Measurements from ENCODE around the gene ANKRD44.

The ANKRD44 gene

DNA sequence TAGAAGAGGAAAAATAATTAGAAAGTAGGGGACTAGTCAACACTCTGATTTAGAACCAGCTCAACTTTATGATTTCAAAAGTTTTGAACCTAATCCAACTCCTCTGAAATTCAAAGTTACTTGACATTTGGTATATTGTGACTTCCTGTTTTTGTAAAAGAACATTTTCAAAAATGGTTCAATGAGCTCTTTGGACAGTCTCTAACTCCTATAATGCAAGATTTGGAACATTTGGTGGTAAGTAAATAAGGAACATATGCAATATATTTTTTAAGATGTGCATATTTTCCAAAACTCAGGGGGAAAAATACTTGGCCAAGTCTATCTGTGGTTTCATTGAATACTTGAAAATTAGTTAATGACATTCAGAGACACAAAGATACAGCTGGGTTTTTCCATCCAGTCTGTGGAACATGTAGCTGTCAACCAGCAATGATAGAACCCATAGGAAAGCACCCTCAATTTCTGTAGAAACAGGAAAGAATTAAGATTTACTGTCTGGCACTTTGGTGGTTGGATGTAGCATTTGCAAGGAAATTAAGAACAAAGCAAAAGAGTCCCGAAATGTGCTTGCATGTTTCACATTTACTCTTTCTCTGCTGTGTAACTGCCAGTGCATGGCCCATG lies 17.0 kb upstream of the ANKRD44 start:
- Histone ChIP-seq H2AFZ (ENCODE audit: low read depth, low read length) (no peak overlapping the region), H3K36me3 (ENCODE audit: insufficient read depth, low read length) (no peaks in the 10 kb centered on the region), H3K9ac (ENCODE audit: low read depth, low read length) (no peak overlapping the region), H3K4me2 (ENCODE audit: insufficient read depth, low read length) (no peak overlapping the region), H4K20me1 (ENCODE audit: insufficient read depth, low read length) (no peaks in the 10 kb centered on the region), H3K4me1 (ENCODE audit: insufficient read depth, low read length) (peaks cover 7% of the 10 kb centered on the region), H3K27me3 (ENCODE audit: insufficient read depth, low read length, poor library complexity) (no peaks in the 10 kb centered on the region), H3K79me2 (ENCODE audit: insufficient read depth, low read length) (no peaks in the 10 kb centered on the region), H3K27ac (ENCODE audit: low read length) (no peak overlapping the region), H3K9me3 (ENCODE audit: insufficient read depth, low read length, severe bottlenecking) (no peaks in the 10 kb centered on the region), H3K4me3 (ENCODE audit: low read depth in 1 of 2, low read length in 2 of 2) (no peak overlapping the region)
- ATAC-seq (ENCODE audit: insufficient read depth, low read depth): no peak
- DNase-seq: no peak
- no peak for TF ChIP-seq EZH2 (IDR thresholded peaks at IDR 0.05; ENCODE audit: borderline replicate concordance, low read depth, low read length, severe bottlenecking)
- TF ChIP-seq, protein P1, sequence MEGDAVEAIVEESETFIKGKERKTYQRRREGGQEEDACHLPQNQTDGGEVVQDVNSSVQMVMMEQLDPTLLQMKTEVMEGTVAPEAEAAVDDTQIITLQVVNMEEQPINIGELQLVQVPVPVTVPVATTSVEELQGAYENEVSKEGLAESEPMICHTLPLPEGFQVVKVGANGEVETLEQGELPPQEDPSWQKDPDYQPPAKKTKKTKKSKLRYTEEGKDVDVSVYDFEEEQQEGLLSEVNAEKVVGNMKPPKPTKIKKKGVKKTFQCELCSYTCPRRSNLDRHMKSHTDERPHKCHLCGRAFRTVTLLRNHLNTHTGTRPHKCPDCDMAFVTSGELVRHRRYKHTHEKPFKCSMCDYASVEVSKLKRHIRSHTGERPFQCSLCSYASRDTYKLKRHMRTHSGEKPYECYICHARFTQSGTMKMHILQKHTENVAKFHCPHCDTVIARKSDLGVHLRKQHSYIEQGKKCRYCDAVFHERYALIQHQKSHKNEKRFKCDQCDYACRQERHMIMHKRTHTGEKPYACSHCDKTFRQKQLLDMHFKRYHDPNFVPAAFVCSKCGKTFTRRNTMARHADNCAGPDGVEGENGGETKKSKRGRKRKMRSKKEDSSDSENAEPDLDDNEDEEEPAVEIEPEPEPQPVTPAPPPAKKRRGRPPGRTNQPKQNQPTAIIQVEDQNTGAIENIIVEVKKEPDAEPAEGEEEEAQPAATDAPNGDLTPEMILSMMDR (IDR thresholded peaks at IDR 0.05; ENCODE audit: borderline replicate concordance, extremely low read depth, low read length, poor library complexity, severe bottlenecking): no peak

DNA sequence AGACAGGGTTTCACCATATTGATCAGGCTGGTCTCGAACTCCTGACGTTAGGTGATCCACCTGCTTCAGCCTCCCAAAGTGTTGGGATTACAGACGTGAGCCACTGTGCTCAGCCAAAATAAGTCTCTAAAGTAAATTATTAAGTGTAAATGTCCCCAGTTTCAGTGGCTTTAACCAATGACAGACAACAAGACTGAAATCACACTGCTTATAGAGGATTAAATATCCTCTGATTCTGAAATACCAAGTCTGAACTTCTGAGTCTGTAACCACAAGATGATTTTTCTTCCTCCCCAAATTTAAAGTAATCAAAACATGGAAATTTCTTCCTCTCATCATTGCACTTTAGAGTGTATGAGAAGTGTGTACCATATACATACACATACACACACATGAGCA lies 16.5 kb upstream of the ANKRD44 start:
- H4K20me1 ChIP-seq (ENCODE audit: insufficient read depth, low read length): no peaks in the 10 kb centered on the region
- no peaks in the 10 kb centered on the region for H3K27me3 ChIP-seq (ENCODE audit: insufficient read depth, low read length, poor library complexity)
- ATAC-seq (ENCODE audit: insufficient read depth, low read depth) (no peak), DNase-seq (no peak)
- H3K9ac ChIP-seq (ENCODE audit: low read depth, low read length): no peak overlapping the region
- no peaks in the 10 kb centered on the region for H3K36me3 ChIP-seq (ENCODE audit: insufficient read depth, low read length)
- H2AFZ ChIP-seq (ENCODE audit: low read depth, low read length): no peak overlapping the region
- no peaks in the 10 kb centered on the region for H3K79me2 ChIP-seq (ENCODE audit: insufficient read depth, low read length)
- no peaks in the 10 kb centered on the region for H3K9me3 ChIP-seq (ENCODE audit: insufficient read depth, low read length, severe bottlenecking)
- no peak for TF ChIP-seq EZH2 (IDR thresholded peaks at IDR 0.05; ENCODE audit: borderline replicate concordance, low read depth, low read length, severe bottlenecking)
- TF ChIP-seq, protein P1 (IDR thresholded peaks at IDR 0.05; ENCODE audit: borderline replicate concordance, extremely low read depth, low read length, poor library complexity, severe bottlenecking): no peak
- no peak overlapping the region for H3K27ac ChIP-seq (ENCODE audit: low read length)
- peaks cover 7% of the 10 kb centered on the region for H3K4me1 ChIP-seq (ENCODE audit: insufficient read depth, low read length)
- no peak overlapping the region for H3K4me2 ChIP-seq (ENCODE audit: insufficient read depth, low read length)
- H3K4me3 ChIP-seq (ENCODE audit: low read depth in 1 of 2, low read length in 2 of 2): no peak overlapping the region

DNA sequence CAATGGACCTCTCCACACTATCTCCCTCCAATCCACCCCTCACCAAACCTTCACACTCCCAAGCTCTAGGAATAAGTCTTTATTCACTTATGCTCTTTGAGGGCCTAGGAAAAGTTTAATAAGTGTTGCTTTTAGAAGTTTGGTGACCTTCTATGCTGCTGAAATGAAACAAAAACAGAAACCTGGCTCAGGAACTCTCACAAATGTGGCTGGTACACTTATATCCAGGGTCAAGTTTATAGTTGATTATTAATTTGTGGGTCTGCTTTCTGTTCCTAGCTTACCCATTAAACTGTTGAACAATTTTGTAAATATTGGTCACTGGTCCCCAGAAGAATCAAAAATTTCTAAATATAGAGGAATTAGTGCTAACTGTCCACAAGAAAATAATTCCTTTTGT lies 14.2 kb upstream of the ANKRD44 start:
- H3K27ac ChIP-seq (ENCODE audit: low read length): no peak overlapping the region
- no peaks in the 10 kb centered on the region for H3K9me3 ChIP-seq (ENCODE audit: insufficient read depth, low read length, severe bottlenecking)
- H3K4me3 ChIP-seq (ENCODE audit: low read depth in 1 of 2, low read length in 2 of 2): no peak overlapping the region
- no peak overlapping the region for H3K9ac ChIP-seq (ENCODE audit: low read depth, low read length)
- no peak for DNase-seq
- no peaks in the 10 kb centered on the region for H4K20me1 ChIP-seq (ENCODE audit: insufficient read depth, low read length)
- no peaks in the 10 kb centered on the region for H3K27me3 ChIP-seq (ENCODE audit: insufficient read depth, low read length, poor library complexity)
- ATAC-seq (ENCODE audit: insufficient read depth, low read depth): no peak
- TF ChIP-seq, protein P1 (IDR thresholded peaks at IDR 0.05; ENCODE audit: borderline replicate concordance, extremely low read depth, low read length, poor library complexity, severe bottlenecking): no peak
- TF ChIP-seq EZH2 (IDR thresholded peaks at IDR 0.05; ENCODE audit: borderline replicate concordance, low read depth, low read length, severe bottlenecking): no peak
- no peaks in the 10 kb centered on the region for H3K36me3 ChIP-seq (ENCODE audit: insufficient read depth, low read length)
- H3K79me2 ChIP-seq (ENCODE audit: insufficient read depth, low read length): no peaks in the 10 kb centered on the region
- no peak overlapping the region for H3K4me2 ChIP-seq (ENCODE audit: insufficient read depth, low read length)
- peaks cover 7% of the 10 kb centered on the region for H3K4me1 ChIP-seq (ENCODE audit: insufficient read depth, low read length)
- H2AFZ ChIP-seq (ENCODE audit: low read depth, low read length): no peak overlapping the region
